OCI-LY1 (cell line): Measurements from ENCODE around the gene B3GAT1.

Experiments used
- CTCF ChIP-seq: fragments of 200-600 bp; sonication (generic), shearing (Covaris generic); IDR thresholded peaks from 2 replicates; pipeline ENCODE4 v1.5.1; 2017; ENCODE audit warnings: mild to moderate bottlenecking, antibody characterized with exemption, low read length, moderate library complexity, mixed read lengths
- EZH2 ChIP-seq: fragments of 200-600 bp; sonication (generic), shearing (Covaris generic); IDR thresholded peaks from 2 replicates; pipeline ENCODE4 v1.8.0; 2017; ENCODE audit warnings: borderline replicate concordance, mixed run types, mild to moderate bottlenecking, antibody characterized with exemption, low read length, moderate library complexity, mixed read lengths

- no peak for TF ChIP-seq CTCF
- TF ChIP-seq EZH2: no peak
These were observed at the start of gene B3GAT1 for GRCh38 chr11:134412203-134413042.
